ENCODE measurements around the gene PAK4.

The PAK4 gene

DNA sequence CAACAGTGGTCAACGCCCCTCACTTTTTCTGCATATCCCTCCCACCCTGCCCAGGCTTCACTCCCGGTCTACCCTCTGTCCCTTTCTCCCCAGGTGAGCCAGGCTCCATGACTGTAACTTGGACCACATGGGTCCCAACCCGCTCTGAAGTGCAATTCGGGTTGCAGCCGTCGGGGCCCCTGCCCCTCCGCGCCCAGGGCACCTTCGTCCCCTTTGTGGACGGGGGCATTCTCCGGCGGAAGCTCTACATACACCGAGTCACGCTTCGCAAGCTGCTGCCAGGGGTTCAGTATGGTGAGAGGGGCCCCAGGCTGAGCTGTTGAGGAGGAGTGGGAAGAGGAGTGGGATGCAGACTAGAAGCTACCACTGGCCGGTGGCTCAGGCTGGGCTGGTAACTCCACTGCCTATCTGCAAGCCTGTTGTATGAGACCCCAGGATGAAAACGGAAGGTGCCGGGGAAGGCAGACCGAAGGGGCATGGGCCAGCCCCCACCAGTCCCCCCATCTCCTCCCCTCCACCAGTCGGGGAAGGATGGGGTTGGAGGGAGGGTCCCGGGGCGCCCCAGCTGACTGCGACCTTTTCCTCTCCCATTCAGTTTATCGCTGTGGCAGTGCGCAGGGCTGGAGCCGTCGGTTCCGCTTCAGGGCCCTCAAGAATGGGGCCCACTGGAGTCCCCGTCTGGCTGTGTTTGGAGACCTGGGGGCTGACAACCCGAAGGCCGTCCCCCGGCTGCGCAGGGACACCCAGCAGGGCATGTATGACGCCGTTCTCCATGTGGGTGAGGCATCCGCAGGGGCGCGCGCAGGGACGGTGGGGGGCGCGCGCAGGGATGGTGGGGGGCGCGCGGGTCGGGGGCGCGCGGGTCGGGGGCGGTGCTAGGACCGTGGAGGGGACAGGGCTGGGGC, 27.0 kb upstream of the PAK4 start:
- no peak overlapping the region for H3K27ac ChIP-seq (ENCODE audit: low read depth, low read length)
- no peaks in the 10 kb centered on the region for H3K9me3 ChIP-seq (ENCODE audit: insufficient read depth, low read length)
- H3F3A ChIP-seq (ENCODE audit: insufficient read depth): no peaks in the 10 kb centered on the region
- H3K4me2 ChIP-seq (ENCODE audit: low read depth, low read length, poor library complexity, severe bottlenecking): no peak overlapping the region
- no peaks in the 10 kb centered on the region for H3K36me3 ChIP-seq (ENCODE audit: low read length)
- no peak overlapping the region for H2AFZ ChIP-seq (ENCODE audit: low read depth, low read length, severe bottlenecking)
- H3K79me2 ChIP-seq (ENCODE audit: insufficient read depth, low read length): no peaks in the 10 kb centered on the region
- H3K4me3 ChIP-seq (ENCODE audit: insufficient read depth, low read length, poor library complexity, severe bottlenecking): no peak overlapping the region
- no peak overlapping the region for H3K9ac ChIP-seq (ENCODE audit: low read length)
- H4K20me1 ChIP-seq (ENCODE audit: low read depth, low read length): no peaks in the 10 kb centered on the region
- no peaks in the 10 kb centered on the region for H3K9me2 ChIP-seq (replicated peaks; ENCODE audit: insufficient read depth, low read length)
- TF ChIP-seq EZH2phosphoT487 (conservative IDR thresholded peaks at IDR 0.05; ENCODE audit: low read length): no peak
- TF ChIP-seq CTCF (IDR thresholded peaks at IDR 0.05; ENCODE audit: insufficient read depth, low read length, poor library complexity, severe bottlenecking): no peak
- H3K27me3 ChIP-seq (ENCODE audit: low read length): no peaks in the 10 kb centered on the region

- no peak overlapping the region for H2AFZ ChIP-seq (ENCODE audit: low read depth, low read length, severe bottlenecking)
- H3K9ac ChIP-seq (ENCODE audit: low read length): no peak overlapping the region
- no peaks in the 10 kb centered on the region for H4K20me1 ChIP-seq (ENCODE audit: low read depth, low read length)
- TF ChIP-seq EZH2phosphoT487 (conservative IDR thresholded peaks at IDR 0.05; ENCODE audit: low read length) (no peak), CTCF (IDR thresholded peaks at IDR 0.05; ENCODE audit: insufficient read depth, low read length, poor library complexity, severe bottlenecking) (no peak)
- H3K4me3 ChIP-seq (ENCODE audit: insufficient read depth, low read length, poor library complexity, severe bottlenecking): no peak overlapping the region
- H3K36me3 ChIP-seq (ENCODE audit: low read length): no peaks in the 10 kb centered on the region
- H3K27ac ChIP-seq (ENCODE audit: low read depth, low read length): no peak overlapping the region
- H3K9me2 ChIP-seq (replicated peaks; ENCODE audit: insufficient read depth, low read length): no peaks in the 10 kb centered on the region
- no peaks in the 10 kb centered on the region for H3F3A ChIP-seq (ENCODE audit: insufficient read depth)
- H3K79me2 ChIP-seq (ENCODE audit: insufficient read depth, low read length): no peaks in the 10 kb centered on the region
- no peaks in the 10 kb centered on the region for H3K27me3 ChIP-seq (ENCODE audit: low read length)
- H3K4me2 ChIP-seq (ENCODE audit: low read depth, low read length, poor library complexity, severe bottlenecking): no peak overlapping the region
- H3K9me3 ChIP-seq (ENCODE audit: insufficient read depth, low read length): no peaks in the 10 kb centered on the region
Measured at GRCh38 chr19:39099341-39099740, 26.2 kb upstream of the PAK4 start.

DNA sequence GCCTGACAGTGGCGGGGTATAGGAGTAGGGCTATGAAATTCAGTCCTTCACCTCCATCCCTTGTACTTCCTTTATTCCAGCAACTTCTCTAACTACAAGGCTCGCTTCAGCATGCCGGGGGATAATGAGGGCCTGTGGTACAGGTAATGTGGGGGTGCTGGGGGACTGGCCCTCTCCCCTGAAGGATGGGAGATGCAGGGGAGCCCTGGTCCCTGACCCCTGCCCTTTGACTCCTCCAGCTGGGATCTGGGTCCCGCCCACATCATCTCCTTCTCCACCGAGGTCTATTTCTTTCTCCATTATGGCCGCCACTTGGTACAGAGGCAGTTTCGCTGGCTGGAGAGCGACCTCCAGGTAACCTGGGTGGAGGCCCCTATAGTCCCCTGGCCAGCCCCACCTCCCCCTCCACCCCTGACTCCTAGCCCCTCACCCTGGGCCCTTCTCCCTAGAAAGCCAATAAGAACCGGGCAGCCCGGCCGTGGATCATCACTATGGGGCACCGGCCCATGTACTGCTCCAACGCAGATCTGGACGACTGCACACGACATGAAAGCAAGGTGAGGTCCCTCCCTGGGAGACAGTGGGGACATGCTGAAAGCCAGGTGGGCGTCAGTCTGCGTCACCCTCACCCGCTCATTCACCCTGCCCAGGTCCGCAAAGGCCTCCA, 25.0 kb upstream of the PAK4 start:
- Histone ChIP-seq H4K20me1 (ENCODE audit: low read depth, low read length) (no peaks in the 10 kb centered on the region), H3K36me3 (ENCODE audit: low read length) (no peaks in the 10 kb centered on the region), H3K27me3 (ENCODE audit: low read length) (no peaks in the 10 kb centered on the region), H2AFZ (ENCODE audit: low read depth, low read length, severe bottlenecking) (no peak overlapping the region), H3K79me2 (ENCODE audit: insufficient read depth, low read length) (no peaks in the 10 kb centered on the region), H3K4me3 (ENCODE audit: insufficient read depth, low read length, poor library complexity, severe bottlenecking) (no peak overlapping the region), H3F3A (ENCODE audit: insufficient read depth) (no peaks in the 10 kb centered on the region), H3K9me2 (replicated peaks; ENCODE audit: insufficient read depth, low read length) (no peaks in the 10 kb centered on the region), H3K9me3 (ENCODE audit: insufficient read depth, low read length) (no peaks in the 10 kb centered on the region), H3K4me2 (ENCODE audit: low read depth, low read length, poor library complexity, severe bottlenecking) (no peak overlapping the region), H3K9ac (ENCODE audit: low read length) (no peak overlapping the region), H3K27ac (ENCODE audit: low read depth, low read length) (no peak overlapping the region)
- TF ChIP-seq CTCF (IDR thresholded peaks at IDR 0.05; ENCODE audit: insufficient read depth, low read length, poor library complexity, severe bottlenecking) (no peak), EZH2phosphoT487 (conservative IDR thresholded peaks at IDR 0.05; ENCODE audit: low read length) (no peak)

Data from SU-DHL-6 (cell line).